NCI-H345 treated with DMSO at 0.1 percent for 48 hours (cell line): ENCODE measurements around the gene FAM234A.
"Not testable (repeated sequence)": the region's sequence is repeated elsewhere in the genome, so short reads cannot be mapped to it uniquely, and the experiment has no call there.

ENCODE experiments used
- DNase-seq: peaks from one replicate; lab custom pipeline; 2025; ENCODE audit not compliant: unreplicated experiment; lab: John Stamatoyannopoulos, UW

Gene FAM234A

GRCh38 chr16:264440-264951 lies 29.9 kb downstream of the FAM234A start:
- no peak for DNase-seq

DNA sequence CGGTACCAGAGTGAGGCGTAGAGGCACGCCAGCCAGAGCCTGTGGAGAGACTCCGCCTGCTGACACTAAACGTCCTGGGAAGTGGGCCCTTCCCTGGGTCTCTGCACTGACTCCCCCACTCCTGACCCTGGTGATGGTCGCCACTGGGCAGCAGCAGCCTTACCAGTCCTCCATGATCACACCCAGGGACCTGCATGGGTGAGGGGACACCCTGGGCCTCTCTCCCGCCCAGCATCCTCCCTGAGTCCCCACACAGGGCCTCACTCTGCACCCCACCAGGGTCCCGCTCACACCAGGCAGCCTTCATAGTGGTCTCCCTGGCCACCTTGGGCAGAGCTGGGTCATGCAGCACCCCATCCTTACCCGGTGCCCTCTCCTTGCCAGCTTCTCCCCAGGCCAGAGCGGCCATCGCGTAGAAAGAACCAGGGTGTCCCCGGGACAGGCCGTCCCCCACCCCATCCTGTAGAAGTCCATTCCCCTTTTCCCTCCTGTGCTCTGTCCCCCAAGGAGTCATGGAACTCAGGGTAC lies 30.4 kb downstream of the FAM234A start:
- DNase-seq = no peak

- DNase-seq = no peak
These were observed 31.1 kb downstream of the FAM234A start for GRCh38 chr16:265711-266110.

DNA sequence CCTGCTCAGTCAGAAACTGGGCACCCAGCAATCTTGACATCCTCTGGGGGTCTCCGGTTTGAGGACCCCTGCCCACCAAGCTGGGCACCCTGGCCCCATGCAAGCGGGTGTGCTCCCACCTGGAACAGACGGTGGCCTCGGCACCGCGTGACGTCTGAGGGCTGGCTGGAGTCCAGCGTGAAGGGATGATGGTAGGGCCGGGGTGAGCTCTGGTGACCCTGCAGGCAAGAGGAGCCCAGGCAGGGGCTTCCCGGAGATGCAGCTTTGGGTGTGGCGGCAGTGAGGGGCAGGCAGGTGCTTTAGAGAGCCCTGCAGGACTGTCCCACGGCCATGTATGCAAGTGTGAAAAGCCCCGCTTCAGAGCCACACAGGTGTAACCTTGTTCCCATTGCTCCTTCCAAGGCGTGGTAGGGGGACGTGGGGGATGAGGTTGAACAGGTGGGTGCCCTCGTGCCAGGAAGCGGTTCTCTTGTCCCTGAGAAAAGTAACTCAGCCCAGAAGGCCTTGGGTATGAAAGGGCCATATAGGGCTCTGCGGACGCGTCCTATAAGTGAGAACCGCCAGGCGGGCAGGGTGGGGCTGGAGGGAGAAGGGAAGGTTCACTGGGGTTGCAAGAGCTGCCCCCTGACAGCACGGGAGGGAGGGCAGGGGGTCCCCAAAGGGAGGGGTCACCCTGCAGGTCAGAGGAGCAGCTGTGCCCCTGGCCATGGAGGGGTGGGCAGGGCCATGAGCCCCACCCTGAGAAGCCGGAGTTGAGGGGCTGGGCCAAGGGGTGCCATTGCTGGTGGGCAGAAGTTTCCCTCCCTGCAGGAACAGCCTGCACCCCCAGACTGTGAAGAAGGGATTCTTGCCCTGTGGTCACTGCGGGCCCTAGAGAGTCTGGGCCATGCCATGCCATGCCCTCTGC lies 31.9 kb downstream of the FAM234A start:
- DNase-seq = no peak

DNA sequence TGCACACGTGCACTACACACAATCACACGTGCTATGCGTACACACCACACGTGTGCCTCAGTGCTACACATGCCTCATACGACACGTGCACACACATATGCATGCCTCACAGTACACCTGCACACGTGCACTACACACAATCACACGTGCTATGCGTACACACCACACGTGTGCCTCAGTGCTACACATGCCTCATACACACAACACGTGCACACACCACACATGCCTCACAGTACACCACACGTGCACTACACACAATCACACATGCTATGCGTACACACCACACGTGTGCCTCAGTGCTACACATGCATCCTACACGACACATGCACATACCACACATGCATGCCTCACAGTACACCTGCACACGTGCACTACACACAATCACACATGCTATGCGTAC lies 32.9 kb downstream of the FAM234A start:
- DNase-seq = not testable (repeated sequence)

- DNase-seq = peak; percentile 31
These were observed 33.8 kb downstream of the FAM234A start for GRCh38 chr16:268141-269053.

GRCh38 chr16:269061-269796 lies 34.6 kb downstream of the FAM234A start:
- DNase-seq = no peak

DNA sequence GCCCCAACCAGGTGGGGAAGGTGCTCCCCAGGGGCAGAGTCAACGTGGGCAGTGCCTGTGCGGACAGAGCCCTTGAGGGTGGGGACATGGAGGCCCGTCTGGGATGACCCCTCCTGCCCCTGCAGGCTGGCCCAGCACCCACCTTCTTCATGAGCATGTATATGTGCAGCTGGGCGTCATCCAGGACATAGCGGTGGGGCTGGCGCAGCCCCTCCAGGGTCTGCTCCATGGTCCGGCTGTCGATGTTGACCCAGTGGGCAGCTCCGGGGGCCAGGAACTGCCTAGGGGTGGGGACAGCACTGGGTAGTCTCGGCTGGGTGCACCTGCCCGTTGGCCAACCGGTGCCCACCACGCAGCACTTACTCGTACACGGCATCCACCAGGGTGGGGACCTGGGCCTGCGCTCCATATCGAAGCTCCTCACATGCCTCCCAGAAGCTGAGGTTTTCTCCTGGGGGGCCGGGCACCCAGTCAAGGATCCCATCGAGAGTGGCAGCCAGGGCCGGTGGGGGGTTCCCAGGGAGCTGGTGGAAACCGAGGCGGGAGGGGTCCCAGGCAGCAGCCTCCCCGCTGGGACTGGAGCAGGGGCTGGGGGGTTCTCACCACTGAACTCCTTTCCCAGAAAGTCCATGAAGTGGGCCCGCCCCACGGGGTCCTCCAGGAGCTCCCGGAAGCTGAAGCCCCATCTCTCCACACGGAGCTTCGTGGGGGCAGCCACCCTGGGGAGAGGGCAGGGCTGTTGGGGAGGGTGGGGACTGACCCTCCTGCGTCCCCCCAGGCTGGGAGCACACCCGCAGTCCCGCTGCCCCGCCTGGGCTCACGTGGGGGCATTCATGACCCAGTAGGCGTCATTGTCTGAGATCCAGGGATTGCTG lies 36.0 kb downstream of the FAM234A start:
- no peak for DNase-seq

GRCh38 chr16:272633-273546 lies 38.3 kb downstream of the FAM234A start:
- DNase-seq = no peak

- no peak for DNase-seq
These were observed 39.2 kb downstream of the FAM234A start for GRCh38 chr16:273547-274421.

GRCh38 chr16:275041-275641 lies 40.5 kb downstream of the FAM234A start:
- no peak for DNase-seq

GRCh38 chr16:275786-276232 lies 41.2 kb downstream of the FAM234A start, which contains the start of gene RGS11:
Gene RGS11, minus strand, starts transcription at chr16:275944. Its CDS starts 33 bp downstream, at chr16:275911.
- DNase-seq = no peak

DNA sequence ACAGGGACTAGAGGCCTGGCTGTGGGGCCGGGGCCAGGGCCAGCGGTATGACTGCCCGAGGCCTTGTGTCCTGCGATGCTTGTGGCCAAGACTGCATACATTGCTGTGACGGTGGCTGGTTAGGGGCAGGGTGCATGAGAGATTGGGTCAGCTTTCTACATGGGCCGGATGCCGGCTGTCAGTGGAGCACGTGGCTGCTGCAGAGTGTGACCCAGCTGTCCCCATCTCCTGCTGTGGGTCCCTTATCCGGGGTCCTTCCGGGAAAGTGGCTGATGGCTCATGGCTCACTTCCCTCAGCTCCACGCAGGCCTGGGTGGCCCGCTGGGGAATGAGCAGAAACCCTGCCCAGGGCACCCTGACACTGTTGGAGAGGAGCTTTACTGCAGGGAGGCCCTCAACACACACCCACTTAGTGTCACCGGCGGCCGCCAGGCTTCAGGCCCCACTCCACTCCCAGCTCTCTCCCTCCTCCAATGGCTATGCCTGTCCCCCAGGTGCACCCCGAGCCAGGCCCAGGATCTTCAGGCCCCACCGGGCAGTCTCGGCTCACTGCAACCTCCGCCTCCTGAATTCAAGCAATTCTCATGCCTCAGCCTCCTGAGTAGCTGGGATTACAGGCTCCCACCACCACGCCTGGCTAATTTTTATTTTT lies 41.9 kb downstream of the FAM234A start:
- DNase-seq = no peak

DNA sequence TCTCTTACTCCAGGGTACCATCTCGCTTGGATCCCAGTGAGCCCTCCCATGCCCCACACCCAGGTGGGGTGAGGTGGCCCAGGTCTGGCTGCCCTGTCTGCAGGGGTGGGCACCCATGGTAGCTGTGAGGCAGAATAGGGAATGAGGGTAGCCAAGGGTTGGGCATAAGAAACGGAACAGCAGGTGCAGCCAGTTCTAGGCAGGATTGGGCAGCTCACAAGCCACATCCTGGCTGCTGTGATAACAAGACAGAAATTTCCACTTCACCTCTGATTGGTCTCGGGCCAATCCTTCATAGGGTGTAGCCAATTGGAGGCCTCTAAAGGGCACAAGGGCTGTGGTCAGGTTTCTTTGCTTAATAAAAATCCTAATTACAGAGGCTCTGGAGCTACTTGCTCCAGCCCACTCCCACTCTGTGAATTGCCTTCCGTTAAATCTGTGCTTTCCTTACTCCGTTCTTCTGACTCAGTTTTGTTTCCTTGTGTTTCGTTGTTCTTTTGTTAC lies 44.3 kb downstream of the FAM234A start:
- no peak for DNase-seq

- DNase-seq = no peak
These were observed 44.9 kb downstream of the FAM234A start for GRCh38 chr16:279531-279930.

DNA sequence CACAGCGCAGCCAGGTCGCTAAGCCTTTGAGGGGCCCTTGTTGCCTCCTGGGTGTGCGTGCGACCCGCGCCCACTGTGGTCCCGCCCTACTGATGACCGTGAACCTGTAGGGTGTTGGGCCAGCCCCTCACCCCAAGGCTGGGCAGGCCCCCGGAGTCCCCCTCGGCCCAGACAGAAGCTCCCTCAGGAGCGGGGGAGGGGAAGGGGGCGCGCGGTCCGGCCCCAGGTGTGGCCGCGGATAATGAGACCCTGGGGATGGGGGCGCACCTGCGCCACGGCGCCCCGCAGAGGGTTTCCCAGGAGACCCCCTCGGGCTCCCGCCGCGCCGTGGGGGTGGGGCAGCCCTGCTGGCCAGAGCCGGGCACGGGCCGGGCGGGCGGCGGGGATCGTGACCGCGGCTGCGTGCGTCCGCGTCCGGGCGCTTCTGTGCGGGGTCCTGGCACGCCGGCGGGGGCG lies 45.4 kb downstream of the FAM234A start:
- no peak for DNase-seq
